ENCODE data around the gene DOCK1. TPM values are rescaled to one million over a fixed set of nuclear protein-coding genes. Genes with fewer than 3 reads are reported as not detected.
"Not testable (repeated sequence)": the region's sequence is repeated elsewhere in the genome, so short reads cannot be mapped to it uniquely, and the experiment has no call there.

The DOCK1 gene
- total RNA-seq, 1 donor from 2014 or later = 16.8 TPM

GRCh38 chr10:126910196-126910595, 5.0 kb downstream of the DOCK1 start:
- Histone ChIP-seq H3K4me1 (peaks cover 40% of the 10 kb centered on the region), H3K36me3 (no peaks in the 10 kb centered on the region), H3K27me3 (ENCODE audit: low read depth) (no peaks in the 10 kb centered on the region), H3K9me3 (replicated peaks) (no peaks in the 10 kb centered on the region), H3K4me3 (no peak overlapping the region), H3K27ac (replicated peaks) (no peak overlapping the region)
- intact Hi-C loops (cut with micrococcal nuclease) = no loop called here
- TF ChIP-seq, protein P1, sequence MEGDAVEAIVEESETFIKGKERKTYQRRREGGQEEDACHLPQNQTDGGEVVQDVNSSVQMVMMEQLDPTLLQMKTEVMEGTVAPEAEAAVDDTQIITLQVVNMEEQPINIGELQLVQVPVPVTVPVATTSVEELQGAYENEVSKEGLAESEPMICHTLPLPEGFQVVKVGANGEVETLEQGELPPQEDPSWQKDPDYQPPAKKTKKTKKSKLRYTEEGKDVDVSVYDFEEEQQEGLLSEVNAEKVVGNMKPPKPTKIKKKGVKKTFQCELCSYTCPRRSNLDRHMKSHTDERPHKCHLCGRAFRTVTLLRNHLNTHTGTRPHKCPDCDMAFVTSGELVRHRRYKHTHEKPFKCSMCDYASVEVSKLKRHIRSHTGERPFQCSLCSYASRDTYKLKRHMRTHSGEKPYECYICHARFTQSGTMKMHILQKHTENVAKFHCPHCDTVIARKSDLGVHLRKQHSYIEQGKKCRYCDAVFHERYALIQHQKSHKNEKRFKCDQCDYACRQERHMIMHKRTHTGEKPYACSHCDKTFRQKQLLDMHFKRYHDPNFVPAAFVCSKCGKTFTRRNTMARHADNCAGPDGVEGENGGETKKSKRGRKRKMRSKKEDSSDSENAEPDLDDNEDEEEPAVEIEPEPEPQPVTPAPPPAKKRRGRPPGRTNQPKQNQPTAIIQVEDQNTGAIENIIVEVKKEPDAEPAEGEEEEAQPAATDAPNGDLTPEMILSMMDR (IDR thresholded peaks at IDR 0.05; ENCODE audit: borderline replicate concordance) = no peak
- no peak for DNase-seq

GRCh38 chr10:126910798-126911197, 5.6 kb downstream of the DOCK1 start:
- no peak for DNase-seq
- Histone ChIP-seq H3K4me1 (peaks cover 38% of the 10 kb centered on the region), H3K4me3 (no peak overlapping the region), H3K27ac (replicated peaks) (no peak overlapping the region), H3K9me3 (replicated peaks) (no peaks in the 10 kb centered on the region), H3K36me3 (no peaks in the 10 kb centered on the region), H3K27me3 (ENCODE audit: low read depth) (no peaks in the 10 kb centered on the region)
- TF ChIP-seq, protein P1 (IDR thresholded peaks at IDR 0.05; ENCODE audit: borderline replicate concordance) = no peak
- intact Hi-C loops (cut with micrococcal nuclease) = no loop called here

- H3K4me3 ChIP-seq = no peak overlapping the region
- H3K36me3 ChIP-seq = no peaks in the 10 kb centered on the region
- H3K27ac ChIP-seq (replicated peaks) = no peak overlapping the region
- peaks cover 33% of the 10 kb centered on the region for H3K4me1 ChIP-seq
- intact Hi-C loops (cut with micrococcal nuclease) = no loop called here
- no peak for DNase-seq
- TF ChIP-seq, protein P1 (IDR thresholded peaks at IDR 0.05; ENCODE audit: borderline replicate concordance) = no peak
- H3K9me3 ChIP-seq (replicated peaks) = no peaks in the 10 kb centered on the region
- no peaks in the 10 kb centered on the region for H3K27me3 ChIP-seq (ENCODE audit: low read depth)
These were observed 6.1 kb downstream of the DOCK1 start for GRCh38 chr10:126911301-126911700.

DNA sequence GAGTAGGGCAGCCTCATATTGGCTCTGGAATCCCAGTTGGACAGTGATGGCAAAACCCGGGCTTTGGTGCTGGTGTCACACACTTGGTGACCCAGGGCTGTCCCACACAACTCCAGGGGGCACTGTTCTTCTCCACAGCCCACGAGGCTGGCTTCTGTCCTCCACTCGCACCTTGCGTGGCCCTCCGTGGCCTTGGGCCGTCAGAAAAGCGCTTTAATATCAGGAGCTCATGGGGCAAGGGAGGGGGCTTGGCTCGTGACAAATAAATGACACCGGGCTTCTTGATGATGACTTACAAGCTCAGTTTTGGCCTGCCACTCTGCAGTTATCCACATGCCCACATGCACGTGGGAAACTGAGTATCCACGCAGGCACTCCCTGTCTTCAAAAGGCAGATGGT, 8.1 kb downstream of the DOCK1 start:
- no peak overlapping the region for H3K27ac ChIP-seq (replicated peaks)
- no peak for DNase-seq
- no peaks in the 10 kb centered on the region for H3K27me3 ChIP-seq (ENCODE audit: low read depth)
- no peaks in the 10 kb centered on the region for H3K9me3 ChIP-seq (replicated peaks)
- H3K4me1 ChIP-seq = peaks cover 26% of the 10 kb centered on the region
- H3K4me3 ChIP-seq = no peak overlapping the region
- no peaks in the 10 kb centered on the region for H3K36me3 ChIP-seq
- TF ChIP-seq, protein P1 (IDR thresholded peaks at IDR 0.05; ENCODE audit: borderline replicate concordance) = no peak
- intact Hi-C loops (cut with micrococcal nuclease) = no loop called here

DNA sequence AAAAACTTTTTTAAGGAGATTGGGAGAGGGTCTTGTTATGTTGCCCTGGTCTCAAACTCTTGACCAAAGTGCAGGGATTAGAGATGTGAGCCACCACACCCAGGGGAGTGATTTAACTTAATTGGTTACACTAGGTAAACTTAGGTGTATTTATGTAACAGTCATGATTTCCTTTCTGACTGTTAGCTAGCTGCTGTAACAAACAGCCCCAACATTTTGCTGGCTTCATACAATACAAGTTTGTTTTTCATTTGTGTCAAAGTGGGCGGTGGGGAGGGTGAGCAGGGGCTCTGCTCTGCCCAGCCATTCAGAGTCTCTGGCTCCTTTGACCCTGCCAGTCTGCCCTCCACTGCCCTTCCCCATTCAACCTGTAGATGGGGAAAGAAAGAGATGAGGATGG, 9.3 kb downstream of the DOCK1 start:
- Histone ChIP-seq H3K27ac (replicated peaks) (no peak overlapping the region), H3K36me3 (no peaks in the 10 kb centered on the region), H3K4me3 (no peak overlapping the region), H3K27me3 (ENCODE audit: low read depth) (no peaks in the 10 kb centered on the region), H3K4me1 (peaks cover 27% of the 10 kb centered on the region), H3K9me3 (replicated peaks) (no peaks in the 10 kb centered on the region)
- intact Hi-C loops (cut with micrococcal nuclease) = no loop called here
- TF ChIP-seq, protein P1 (IDR thresholded peaks at IDR 0.05; ENCODE audit: borderline replicate concordance) = no peak
- no peak for DNase-seq

GRCh38 chr10:126916952-126917351, 11.7 kb downstream of the DOCK1 start:
- intact Hi-C loops (cut with micrococcal nuclease); H3K27me3 ChIP-seq (ENCODE audit: low read depth); H3K4me3 ChIP-seq; H3K9me3 ChIP-seq (replicated peaks); H3K27ac ChIP-seq (replicated peaks); H3K36me3 ChIP-seq; DNase-seq: not testable (repeated sequence)
- peaks cover 34% of the 10 kb centered on the region for H3K4me1 ChIP-seq

Data from left ventricle myocardium inferior (tissue), 1 donor.